Uterus (tissue), 4 donors: Measurements from ENCODE around the gene SUPT4H1. TPM values are rescaled to one million over a fixed set of nuclear protein-coding genes. Genes with fewer than 3 reads are reported as not detected.

Experiments
- DNase-seq, 2 donors: peaks; one replicate each; pipeline ENCODE4 v3.0.0-alpha.2; 2019 to 2020
- H3K27ac ChIP-seq, 2 donors: fragments of 200-600 bp; sonication (generic); 1 replicate in 1 of 2; 2 replicates in 1 of 2; pipeline ENCODE4 v1.5.1; 2016 to 2018
- H3K27me3 ChIP-seq, 2 donors: fragments of 200-600 bp; sonication (generic); one replicate each; pipeline ENCODE4 v1.5.1; 2018 to 2019; ENCODE audit warnings: control low read depth in 1 of 2
- H3K36me3 ChIP-seq, 2 donors: fragments of 200-600 bp; sonication (generic); one replicate each; pipeline ENCODE4 v1.5.1; 2019; ENCODE audit warnings: control low read depth in 1 of 2
- H3K4me1 ChIP-seq, 2 donors: fragments of 200-600 bp; sonication (generic); one replicate each; pipeline ENCODE4 v1.5.1; 2018 to 2019; ENCODE audit warnings: control low read depth in 1 of 2
- H3K4me3 ChIP-seq, 2 donors: fragments of 200-600 bp; sonication (generic); 1 replicate in 1 of 2; 2 replicates in 1 of 2; pipeline ENCODE4 v1.5.1; 2018 to 2019; ENCODE audit warnings: mild to moderate bottlenecking in 1 of 2
- H3K9me3 ChIP-seq, 2 donors: fragments of 200-600 bp; sonication (generic); one replicate each; pipeline ENCODE4 v1.5.1; 2019; ENCODE audit warnings: control low read depth in 1 of 2
- POLR2A ChIP-seq, 2 donors: fragments of 450-650 bp; IDR thresholded peaks; one replicate each; pipeline ENCODE4 v1.6.1; 2016; ENCODE audit warnings: antibody characterized with exemption in 2 of 2, mild to moderate bottlenecking in 1 of 2, moderate library complexity in 1 of 2
- intact Hi-C: fragments of 100-400 bp; cut with DNase I; formaldehyde crosslinking; loops from one replicate; pipeline ENCODE4 v1.15.1; 2023; ENCODE audit warnings: low total_unique reads
- total RNA-seq, 4 donors: library from RNA; depleted of rRNA in 3 of 4; stranded (reverse); fragments of >200 nt in 3 of 4; gene quantifications; one replicate each; pipeline versions ENCODE4 v1.1.0 to v1.2.4, GENCODE V29; 2014 to 2023
- TF ChIP-seq, protein P1 (sequence below), 4 experiments: fragments of 200-600 bp in 2 of 4; fragments of 450-650 bp in 2 of 4; sonication (generic) in 2 of 4; IDR thresholded peaks; one replicate each; pipeline ENCODE4 v1.5.1; 2016 to 2019; ENCODE audit warnings: antibody characterized with exemption in 4 of 4, mild to moderate bottlenecking in 2 of 4, moderate library complexity in 1 of 4
- donor health status: DM: yes; HTN: yes; CAD: no.

Gene SUPT4H1
- total RNA-seq, 4 donors from 2014 or later = 31.1 to 267 (median 98.1) TPM

GRCh38 chr17:58315281-58315711 is 36.7 kb downstream of the SUPT4H1 start:
- no peaks in the 10 kb centered on the region for H3K4me1 ChIP-seq
- TF ChIP-seq, protein P1, sequence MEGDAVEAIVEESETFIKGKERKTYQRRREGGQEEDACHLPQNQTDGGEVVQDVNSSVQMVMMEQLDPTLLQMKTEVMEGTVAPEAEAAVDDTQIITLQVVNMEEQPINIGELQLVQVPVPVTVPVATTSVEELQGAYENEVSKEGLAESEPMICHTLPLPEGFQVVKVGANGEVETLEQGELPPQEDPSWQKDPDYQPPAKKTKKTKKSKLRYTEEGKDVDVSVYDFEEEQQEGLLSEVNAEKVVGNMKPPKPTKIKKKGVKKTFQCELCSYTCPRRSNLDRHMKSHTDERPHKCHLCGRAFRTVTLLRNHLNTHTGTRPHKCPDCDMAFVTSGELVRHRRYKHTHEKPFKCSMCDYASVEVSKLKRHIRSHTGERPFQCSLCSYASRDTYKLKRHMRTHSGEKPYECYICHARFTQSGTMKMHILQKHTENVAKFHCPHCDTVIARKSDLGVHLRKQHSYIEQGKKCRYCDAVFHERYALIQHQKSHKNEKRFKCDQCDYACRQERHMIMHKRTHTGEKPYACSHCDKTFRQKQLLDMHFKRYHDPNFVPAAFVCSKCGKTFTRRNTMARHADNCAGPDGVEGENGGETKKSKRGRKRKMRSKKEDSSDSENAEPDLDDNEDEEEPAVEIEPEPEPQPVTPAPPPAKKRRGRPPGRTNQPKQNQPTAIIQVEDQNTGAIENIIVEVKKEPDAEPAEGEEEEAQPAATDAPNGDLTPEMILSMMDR (IDR thresholded peaks at IDR 0.05) = no peak
- TF ChIP-seq POLR2A (IDR thresholded peaks at IDR 0.05) = no peak
- no peak overlapping the region for H3K27ac ChIP-seq
- intact Hi-C loops = no loop called here
- H3K9me3 ChIP-seq = no peaks in the 10 kb centered on the region
- H3K36me3 ChIP-seq = no peaks in the 10 kb centered on the region
- peak in 1 of 2 donors; percentile 10 for DNase-seq
- H3K4me3 ChIP-seq = no peak overlapping the region
- H3K27me3 ChIP-seq = no peaks in the 10 kb centered on the region

DNA sequence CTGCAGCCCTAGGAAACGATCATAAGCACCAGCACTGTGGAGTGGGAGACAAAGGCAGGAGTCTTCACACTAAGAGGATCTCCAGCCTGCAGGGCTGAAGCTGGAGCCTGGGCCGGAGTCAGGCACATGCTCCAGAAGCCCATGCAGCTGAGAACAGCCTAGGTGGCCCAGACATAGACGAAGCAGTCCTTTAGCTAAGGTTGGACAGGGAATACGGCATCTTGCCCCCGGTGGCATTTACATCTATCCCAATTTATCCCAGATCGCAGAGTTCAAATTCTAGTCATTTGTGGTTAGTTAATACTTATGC is 37.3 kb downstream of the SUPT4H1 start:
- TF ChIP-seq, protein P1 (IDR thresholded peaks at IDR 0.05) = no peak
- TF ChIP-seq POLR2A (IDR thresholded peaks at IDR 0.05) = no peak
- no peak for DNase-seq
- intact Hi-C loops = no loop called here
- Histone ChIP-seq H3K4me1 (no peaks in the 10 kb centered on the region), H3K4me3 (no peak overlapping the region), H3K27ac (no peak overlapping the region), H3K36me3 (no peaks in the 10 kb centered on the region), H3K27me3 (no peaks in the 10 kb centered on the region), H3K9me3 (no peaks in the 10 kb centered on the region)

GRCh38 chr17:58313815-58314705 is 37.9 kb downstream of the SUPT4H1 start:
- Histone ChIP-seq H3K9me3 (no peaks in the 10 kb centered on the region), H3K36me3 (no peaks in the 10 kb centered on the region), H3K27me3 (no peaks in the 10 kb centered on the region), H3K4me3 (no peak overlapping the region), H3K4me1 (no peaks in the 10 kb centered on the region), H3K27ac (no peak overlapping the region)
- intact Hi-C loops = no loop called here
- no peak for DNase-seq
- TF ChIP-seq, protein P1 (IDR thresholded peaks at IDR 0.05) = no peak
- TF ChIP-seq POLR2A (IDR thresholded peaks at IDR 0.05) = no peak

GRCh38 chr17:58312829-58313228 is 39.2 kb downstream of the SUPT4H1 start:
- H3K36me3 ChIP-seq = no peaks in the 10 kb centered on the region
- intact Hi-C loops = no loop called here
- H3K27me3 ChIP-seq = no peaks in the 10 kb centered on the region
- H3K4me3 ChIP-seq = no peak overlapping the region
- H3K27ac ChIP-seq = no peak overlapping the region
- H3K4me1 ChIP-seq = no peaks in the 10 kb centered on the region
- no peak for DNase-seq
- no peaks in the 10 kb centered on the region for H3K9me3 ChIP-seq
- TF ChIP-seq, protein P1 (IDR thresholded peaks at IDR 0.05) = no peak
- TF ChIP-seq POLR2A (IDR thresholded peaks at IDR 0.05) = no peak

DNA sequence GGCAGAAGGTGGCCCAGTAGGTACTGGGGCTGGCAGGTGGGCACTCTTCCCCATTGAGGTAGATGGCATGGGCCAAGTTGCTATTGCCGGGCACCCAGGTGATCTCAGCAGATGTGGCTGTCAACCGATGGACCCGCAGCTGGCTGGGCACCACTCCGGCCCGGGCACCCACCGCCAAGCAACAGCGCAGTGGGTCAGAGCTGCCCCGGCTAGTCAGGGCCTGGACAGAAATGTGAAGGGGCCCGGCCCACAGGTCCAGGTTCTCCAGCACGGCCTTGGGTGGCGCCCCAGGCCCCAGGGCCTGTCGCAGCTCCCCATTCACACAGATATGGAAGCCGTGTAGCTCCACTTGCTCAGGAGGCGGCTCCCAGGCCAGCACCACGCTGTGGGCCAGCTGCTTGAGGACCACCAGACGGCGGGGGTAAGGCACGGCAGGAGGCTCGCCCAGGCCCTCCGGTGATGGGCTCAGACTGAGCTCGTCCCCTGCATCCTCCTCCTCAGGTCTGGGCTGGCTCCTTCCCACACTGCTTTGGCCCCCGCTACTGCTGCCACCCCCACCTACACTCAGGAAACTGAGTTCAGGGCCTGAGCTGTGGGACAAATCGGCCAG is 39.9 kb downstream of the SUPT4H1 start:
- intact Hi-C loops = no loop called here
- Histone ChIP-seq H3K36me3 (no peaks in the 10 kb centered on the region), H3K4me1 (no peaks in the 10 kb centered on the region), H3K4me3 (no peak overlapping the region), H3K27ac (no peak overlapping the region), H3K9me3 (no peaks in the 10 kb centered on the region), H3K27me3 (no peaks in the 10 kb centered on the region)
- no peak for TF ChIP-seq POLR2A (IDR thresholded peaks at IDR 0.05)
- TF ChIP-seq, protein P1 (IDR thresholded peaks at IDR 0.05) = no peak
- peak in 1 of 2 donors; percentile 14 for DNase-seq
